NCI-H748 (cell line): ENCODE results near the gene SUCLG1.

Experiments
- DNase-seq: peaks from one replicate; lab custom pipeline; 2025; ENCODE audit not compliant: unreplicated experiment; lab: John Stamatoyannopoulos, UW

Gene SUCLG1

GRCh38 chr2:84467389-84467788 lies 8.3 kb upstream of the SUCLG1 start:
- no peak for DNase-seq

GRCh38 chr2:84461310-84461709 lies 2.2 kb upstream of the SUCLG1 start:
- no peak for DNase-seq

- no peak for DNase-seq
Measured at GRCh38 chr2:84460670-84461069, 1.6 kb upstream of the SUCLG1 start.

- no peak for DNase-seq
Measured at GRCh38 chr2:84459944-84460429, 907 bp upstream of the SUCLG1 start.

- peak; percentile 28 for DNase-seq
Measured at GRCh38 chr2:84458551-84459017, 496 bp downstream of the SUCLG1 start.

GRCh38 chr2:84457686-84458085 lies 1.4 kb downstream of the SUCLG1 start:
- DNase-seq = no peak

GRCh38 chr2:84456156-84456555 lies 2.9 kb downstream of the SUCLG1 start:
- no peak for DNase-seq

- no peak for DNase-seq
Measured at GRCh38 chr2:84454581-84454980, 4.5 kb downstream of the SUCLG1 start.

- no peak for DNase-seq
Measured at GRCh38 chr2:84452624-84453023, 6.5 kb downstream of the SUCLG1 start.

- DNase-seq = no peak
Measured at GRCh38 chr2:84451579-84451978, 7.5 kb downstream of the SUCLG1 start.

GRCh38 chr2:84450288-84451227 lies 8.5 kb downstream of the SUCLG1 start:
- DNase-seq = no peak

- no peak for DNase-seq
Measured at GRCh38 chr2:84449711-84450110, 9.4 kb downstream of the SUCLG1 start.

- DNase-seq = no peak
Measured at GRCh38 chr2:84449055-84449454, 10.0 kb downstream of the SUCLG1 start.

GRCh38 chr2:84443477-84443876 lies 15.6 kb downstream of the SUCLG1 start:
- DNase-seq = no peak

- DNase-seq = no peak
Measured at GRCh38 chr2:84442888-84443287, 16.2 kb downstream of the SUCLG1 start.

GRCh38 chr2:84441505-84441904 lies 17.6 kb downstream of the SUCLG1 start:
- DNase-seq = no peak

GRCh38 chr2:84441036-84441435 lies 18.0 kb downstream of the SUCLG1 start:
- no peak for DNase-seq

- DNase-seq = no peak
Measured at GRCh38 chr2:84435345-84436025, 23.6 kb downstream of the SUCLG1 start.

- no peak for DNase-seq
Measured at GRCh38 chr2:84429328-84429727, 29.8 kb downstream of the SUCLG1 start.

- no peak for DNase-seq
Measured at GRCh38 chr2:84427235-84428138, 31.6 kb downstream of the SUCLG1 start.

- DNase-seq = no peak
Measured at GRCh38 chr2:84425310-84425709, 33.8 kb downstream of the SUCLG1 start.
